Measurements from ENCODE around the gene RNFT2.

GRCh38 chr12:116783525-116784237 lies 45.6 kb downstream of the RNFT2 start:
- TF ChIP-seq, protein P1, sequence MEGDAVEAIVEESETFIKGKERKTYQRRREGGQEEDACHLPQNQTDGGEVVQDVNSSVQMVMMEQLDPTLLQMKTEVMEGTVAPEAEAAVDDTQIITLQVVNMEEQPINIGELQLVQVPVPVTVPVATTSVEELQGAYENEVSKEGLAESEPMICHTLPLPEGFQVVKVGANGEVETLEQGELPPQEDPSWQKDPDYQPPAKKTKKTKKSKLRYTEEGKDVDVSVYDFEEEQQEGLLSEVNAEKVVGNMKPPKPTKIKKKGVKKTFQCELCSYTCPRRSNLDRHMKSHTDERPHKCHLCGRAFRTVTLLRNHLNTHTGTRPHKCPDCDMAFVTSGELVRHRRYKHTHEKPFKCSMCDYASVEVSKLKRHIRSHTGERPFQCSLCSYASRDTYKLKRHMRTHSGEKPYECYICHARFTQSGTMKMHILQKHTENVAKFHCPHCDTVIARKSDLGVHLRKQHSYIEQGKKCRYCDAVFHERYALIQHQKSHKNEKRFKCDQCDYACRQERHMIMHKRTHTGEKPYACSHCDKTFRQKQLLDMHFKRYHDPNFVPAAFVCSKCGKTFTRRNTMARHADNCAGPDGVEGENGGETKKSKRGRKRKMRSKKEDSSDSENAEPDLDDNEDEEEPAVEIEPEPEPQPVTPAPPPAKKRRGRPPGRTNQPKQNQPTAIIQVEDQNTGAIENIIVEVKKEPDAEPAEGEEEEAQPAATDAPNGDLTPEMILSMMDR (IDR thresholded peaks at IDR 0.05): no peak
- no peak for TF ChIP-seq POLR2AphosphoS5 (IDR thresholded peaks at IDR 0.05; ENCODE audit: insufficient read depth in 1 of 2, low read depth in 1 of 2)
- no peak for TF ChIP-seq POLR2A (IDR thresholded peaks at IDR 0.05)
